Endothelial cell of umbilical vein (primary cell): ENCODE measurements around the gene F9. TPM values are rescaled to one million over a fixed set of nuclear protein-coding genes. Genes with fewer than 3 reads are reported as not detected.

Source experiments
- BruUV-seq: library from RNA; stranded (reverse); fragments of 400-500 nt; replicated peaks from 2 replicates; lab custom pipeline; 2021; lab: Mats Ljungman, UMichigan
- CTCF ChIA-PET: fragments of 300-600, 350-600 bp; sonication (Branson Sonifier 250); formaldehyde crosslinking; loops from one replicate; lab custom pipeline; 2021; ENCODE audit warnings: antibody characterized with exemption, inconsistent platforms; lab: Charles Lee
- POLR2A ChIA-PET: fragments of 300-600, 350-600 bp; sonication (Branson Sonifier 250); formaldehyde crosslinking; loops from one replicate; lab custom pipeline; 2021; ENCODE audit warnings: antibody characterized with exemption, inconsistent platforms; lab: Charles Lee
- DNase-seq: peaks from one replicate; pipeline ENCODE4 v3.0.0-alpha.2; 2011; ENCODE audit warnings: low read depth, low spot score
- FAIRE-seq: peaks from 2 replicates; lab custom pipeline; 2011; peaks lifted over from hg19 to GRCh38; lab: Jason Lieb, UNC
- H2AFZ ChIP-seq: 2 replicates; pipeline ENCODE4 v1.6.0; 2012; ENCODE audit warnings: low read depth, low read length, control low read depth, inconsistent platforms
- H3K27ac ChIP-seq: 2 replicates; pipeline ENCODE4 v1.5.1; 2011; ENCODE audit warnings: low read depth, mild to moderate bottlenecking, control low read depth, low read length, moderate library complexity; ENCODE audit not compliant: insufficient read depth
- H3K27me3 ChIP-seq, 2 experiments: 2 replicates each; pipeline versions ENCODE4 v1.6.0 to v1.6.1; 2011; ENCODE audit warnings: low read length in 2 of 2, mixed read lengths in 1 of 2; ENCODE audit not compliant: control insufficient read depth in 2 of 2, insufficient read depth in 2 of 2
- H3K36me3 ChIP-seq, 2 experiments: 2 replicates in 1 of 2; 3 replicates in 1 of 2; pipeline ENCODE4 v1.5.1; 2011; ENCODE audit warnings: low read length in 2 of 2, mild to moderate bottlenecking in 1 of 2, moderate library complexity in 1 of 2; ENCODE audit not compliant: control insufficient read depth in 2 of 2, insufficient read depth in 2 of 2; ENCODE audit errors: extremely low read depth in 1 of 2
- H3K4me1 ChIP-seq: 3 replicates; pipeline ENCODE4 v1.5.1; 2011; ENCODE audit warnings: mild to moderate bottlenecking, low read length; ENCODE audit not compliant: control insufficient read depth, insufficient read depth; ENCODE audit errors: extremely low read depth
- H3K4me2 ChIP-seq: 2 replicates; pipeline ENCODE4 v1.6.1; 2011; ENCODE audit warnings: low read length, control low read depth, mixed read lengths; ENCODE audit not compliant: insufficient read depth
- H3K4me3 ChIP-seq, 3 experiments: fragments of 200-600 bp in 1 of 3; sonication (generic), shearing (Covaris generic) in 1 of 3; replicated peaks in 1 of 3; 2 replicates each; pipeline ENCODE4 v1.5.1; 2011 to 2016; ENCODE audit warnings: control low read depth in 3 of 3, low read length in 3 of 3, mild to moderate bottlenecking in 2 of 3, inconsistent platforms in 1 of 3, low read depth in 1 of 3, moderate library complexity in 1 of 3; ENCODE audit not compliant: insufficient read depth in 1 of 3
- H3K79me2 ChIP-seq: 2 replicates; pipeline ENCODE4 v1.6.0; 2012; ENCODE audit warnings: low read length, inconsistent platforms; ENCODE audit not compliant: control insufficient read depth, insufficient read depth
- H3K9ac ChIP-seq: replicated peaks from 2 replicates; pipeline ENCODE3; 2011; ENCODE audit warnings: low read length, control low read depth; ENCODE audit not compliant: insufficient read depth; ENCODE audit errors: extremely low read depth
- H3K9me1 ChIP-seq: replicated peaks from 3 replicates; pipeline ENCODE4 v1.6.0; 2011; ENCODE audit warnings: mild to moderate bottlenecking, low read length; ENCODE audit not compliant: control insufficient read depth, insufficient read depth; ENCODE audit errors: extremely low read depth
- H3K9me3 ChIP-seq: replicated peaks from 2 replicates; pipeline ENCODE4 v1.5.1; 2012; ENCODE audit warnings: low read length, inconsistent platforms; ENCODE audit not compliant: control insufficient read depth, insufficient read depth
- H4K20me1 ChIP-seq: replicated peaks from 2 replicates; pipeline ENCODE3; 2011; ENCODE audit warnings: mild to moderate bottlenecking, low read length; ENCODE audit not compliant: control insufficient read depth, insufficient read depth; ENCODE audit errors: extremely low read depth
- CTCF ChIP-seq, 2 donors: IDR thresholded peaks; 1 replicate in 1 of 2; 2 replicates in 1 of 2; pipeline ENCODE4 v1.5.1; 2011; ENCODE audit warnings: low read length in 2 of 2, mild to moderate bottlenecking in 2 of 2, moderate library complexity in 2 of 2, control low read depth in 1 of 2, inconsistent platforms in 1 of 2, low read depth in 1 of 2; ENCODE audit not compliant: insufficient read depth in 1 of 2; ENCODE audit errors: extremely low read depth in 1 of 2
- EZH2 ChIP-seq: IDR thresholded peaks from 2 replicates; pipeline ENCODE4 v1.6.1; 2012; ENCODE audit warnings: borderline replicate concordance, low read depth, mild to moderate bottlenecking, moderate library complexity, low read length, inconsistent platforms; ENCODE audit not compliant: severe bottlenecking
- FOS ChIP-seq: IDR thresholded peaks from 2 replicates; pipeline ENCODE4 v1.6.1; 2011; ENCODE audit warnings: mild to moderate bottlenecking, low read length, moderate library complexity, borderline replicate concordance; ENCODE audit not compliant: insufficient read depth
- GATA2 ChIP-seq: IDR thresholded peaks from 2 replicates; pipeline ENCODE4 v1.7.0; 2011; ENCODE audit warnings: low read depth, mild to moderate bottlenecking, moderate library complexity, mixed read lengths, low read length; ENCODE audit not compliant: insufficient read length, insufficient read depth
- JUN ChIP-seq: IDR thresholded peaks from 2 replicates; pipeline ENCODE4 v1.6.1; 2011; ENCODE audit warnings: borderline replicate concordance, low read depth; ENCODE audit not compliant: insufficient read length, insufficient read depth
- MYC ChIP-seq: IDR thresholded peaks from one replicate; pipeline ENCODE4 v1.6.1; 2011; ENCODE audit warnings: mild to moderate bottlenecking, low read depth, low read length
- POLR2A ChIP-seq: IDR thresholded peaks from 2 replicates; pipeline ENCODE4 v1.6.1; 2012; ENCODE audit warnings: low read depth, mild to moderate bottlenecking, control low read depth, low read length
- POLR2AphosphoS5 ChIP-seq: IDR thresholded peaks from 2 replicates; pipeline ENCODE4 v1.6.1; 2012; ENCODE audit warnings: low read depth, mild to moderate bottlenecking, control low read depth, low read length, moderate library complexity; ENCODE audit not compliant: insufficient read depth
- dilution Hi-C: fragments of 300-500 bp; cut with MboI; formaldehyde crosslinking; loops from one replicate; pipeline ENCODE4 v1.15.0; 2019; ENCODE audit warnings: low sequenced_read_pairs; ENCODE audit not compliant: extremely low pct_ligation_motif_present
- intact Hi-C: fragments of 100-400 bp; cut with micrococcal nuclease; formaldehyde crosslinking; loops from one replicate; pipeline ENCODE4 v1.10.0; 2022
- polyA plus RNA-seq, 4 experiments: library from polyadenylated mRNA; depleted of rRNA in 3 of 4; stranded (reverse) in 3 of 4; unstranded in 1 of 4; fragments of >200 nt; gene quantifications; 2 replicates each; pipeline versions ENCODE4 v1.2.1 to v1.2.3, GENCODE V29; 2011 to 2012; ENCODE audit warnings: missing spikeins in 1 of 4
- total RNA-seq: library from RNA; stranded (reverse); gene quantifications from 2 replicates; pipeline ENCODE4 v1.2.3, GENCODE V29; 2021
- TF ChIP-seq, protein P1 (sequence below): IDR thresholded peaks from 2 replicates; pipeline ENCODE4 v1.6.1; 2011; ENCODE audit not compliant: insufficient read depth, insufficient read length

Gene F9
- total and polyA plus RNA-seq, 2 donors (not counting 3 experiments of a cell fraction or from before 2014, with no cell fraction given) = not detected

- no TSS peak for BruUV-seq
- Histone ChIP-seq H3K4me3 (no peak overlapping the region), H3K79me2 (no peaks in the 10 kb centered on the region), H3K9me3 (no peaks in the 10 kb centered on the region), H2AFZ (no peak overlapping the region), H3K27ac (no peak overlapping the region), H3K27me3 (no peaks in the 10 kb centered on the region), H4K20me1 (no peaks in the 10 kb centered on the region), H3K9ac (no peak overlapping the region), H3K9me1 (no peaks in the 10 kb centered on the region), H3K36me3 (no peaks in the 10 kb centered on the region), H3K4me1 (no peaks in the 10 kb centered on the region), H3K4me2 (no peak overlapping the region)
- ChIA-PET CTCF (no interaction called here), POLR2A (no interaction called here)
- dilution Hi-C loops = no loop called here
- TF ChIP-seq EZH2 (no peak), CTCF (IDR thresholded peaks at IDR 0.05; ENCODE audit: extremely low read depth in 1 of 2, insufficient read depth in 1 of 2, low read depth in 1 of 2, low read length in 2 of 2) (no peak), GATA2 (no peak), POLR2A (no peak), FOS (no peak), JUN (no peak), POLR2AphosphoS5 (no peak), MYC (no peak)
- TF ChIP-seq, protein P1, sequence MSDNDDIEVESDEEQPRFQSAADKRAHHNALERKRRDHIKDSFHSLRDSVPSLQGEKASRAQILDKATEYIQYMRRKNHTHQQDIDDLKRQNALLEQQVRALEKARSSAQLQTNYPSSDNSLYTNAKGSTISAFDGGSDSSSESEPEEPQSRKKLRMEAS = no peak
- intact Hi-C loops = no loop called here
- DNase-seq (no peak), FAIRE-seq (no peak)
Observed at GRCh38 chrX:139532834-139533233, 2.3 kb downstream of the F9 start.
